Endothelial cell of umbilical vein (primary cell): ENCODE results near the gene CDK4. TPM values are rescaled to one million over a fixed set of nuclear protein-coding genes. Genes with fewer than 3 reads are reported as not detected.
"Not testable (repeated sequence)": the region's sequence is repeated elsewhere in the genome, so short reads cannot be mapped to it uniquely, and the experiment has no call there.

Experiments
- BruUV-seq: library from RNA; stranded (reverse); fragments of 400-500 nt; replicated peaks from 2 replicates; lab custom pipeline; 2021; lab: Mats Ljungman, UMichigan
- CTCF ChIA-PET: fragments of 300-600, 350-600 bp; sonication (Branson Sonifier 250); formaldehyde crosslinking; loops from one replicate; lab custom pipeline; 2021; ENCODE audit warnings: antibody characterized with exemption, inconsistent platforms; lab: Charles Lee
- POLR2A ChIA-PET: fragments of 300-600, 350-600 bp; sonication (Branson Sonifier 250); formaldehyde crosslinking; loops from one replicate; lab custom pipeline; 2021; ENCODE audit warnings: antibody characterized with exemption, inconsistent platforms; lab: Charles Lee
- DNase-seq: peaks from one replicate; pipeline ENCODE4 v3.0.0-alpha.2; 2011; ENCODE audit warnings: low read depth, low spot score
- FAIRE-seq: peaks from 2 replicates; lab custom pipeline; 2011; peaks lifted over from hg19 to GRCh38; lab: Jason Lieb, UNC
- H2AFZ ChIP-seq: 2 replicates; pipeline ENCODE4 v1.6.0; 2012; ENCODE audit warnings: low read depth, low read length, control low read depth, inconsistent platforms
- H3K27ac ChIP-seq: 2 replicates; pipeline ENCODE4 v1.5.1; 2011; ENCODE audit warnings: low read depth, mild to moderate bottlenecking, control low read depth, low read length, moderate library complexity; ENCODE audit not compliant: insufficient read depth
- H3K27me3 ChIP-seq, 2 experiments: 2 replicates each; pipeline versions ENCODE4 v1.6.0 to v1.6.1; 2011; ENCODE audit warnings: low read length in 2 of 2, mixed read lengths in 1 of 2; ENCODE audit not compliant: control insufficient read depth in 2 of 2, insufficient read depth in 2 of 2
- H3K36me3 ChIP-seq, 2 experiments: 2 replicates in 1 of 2; 3 replicates in 1 of 2; pipeline ENCODE4 v1.5.1; 2011; ENCODE audit warnings: low read length in 2 of 2, mild to moderate bottlenecking in 1 of 2, moderate library complexity in 1 of 2; ENCODE audit not compliant: control insufficient read depth in 2 of 2, insufficient read depth in 2 of 2; ENCODE audit errors: extremely low read depth in 1 of 2
- H3K4me1 ChIP-seq: 3 replicates; pipeline ENCODE4 v1.5.1; 2011; ENCODE audit warnings: mild to moderate bottlenecking, low read length; ENCODE audit not compliant: control insufficient read depth, insufficient read depth; ENCODE audit errors: extremely low read depth
- H3K4me2 ChIP-seq: 2 replicates; pipeline ENCODE4 v1.6.1; 2011; ENCODE audit warnings: low read length, control low read depth, mixed read lengths; ENCODE audit not compliant: insufficient read depth
- H3K4me3 ChIP-seq, 3 experiments: fragments of 200-600 bp in 1 of 3; sonication (generic), shearing (Covaris generic) in 1 of 3; replicated peaks in 1 of 3; 2 replicates each; pipeline ENCODE4 v1.5.1; 2011 to 2016; ENCODE audit warnings: control low read depth in 3 of 3, low read length in 3 of 3, mild to moderate bottlenecking in 2 of 3, inconsistent platforms in 1 of 3, low read depth in 1 of 3, moderate library complexity in 1 of 3; ENCODE audit not compliant: insufficient read depth in 1 of 3
- H3K79me2 ChIP-seq: 2 replicates; pipeline ENCODE4 v1.6.0; 2012; ENCODE audit warnings: low read length, inconsistent platforms; ENCODE audit not compliant: control insufficient read depth, insufficient read depth
- H3K9ac ChIP-seq: replicated peaks from 2 replicates; pipeline ENCODE3; 2011; ENCODE audit warnings: low read length, control low read depth; ENCODE audit not compliant: insufficient read depth; ENCODE audit errors: extremely low read depth
- H3K9me1 ChIP-seq: replicated peaks from 3 replicates; pipeline ENCODE4 v1.6.0; 2011; ENCODE audit warnings: mild to moderate bottlenecking, low read length; ENCODE audit not compliant: control insufficient read depth, insufficient read depth; ENCODE audit errors: extremely low read depth
- H3K9me3 ChIP-seq: replicated peaks from 2 replicates; pipeline ENCODE4 v1.5.1; 2012; ENCODE audit warnings: low read length, inconsistent platforms; ENCODE audit not compliant: control insufficient read depth, insufficient read depth
- H4K20me1 ChIP-seq: replicated peaks from 2 replicates; pipeline ENCODE3; 2011; ENCODE audit warnings: mild to moderate bottlenecking, low read length; ENCODE audit not compliant: control insufficient read depth, insufficient read depth; ENCODE audit errors: extremely low read depth
- EZH2 ChIP-seq: IDR thresholded peaks from 2 replicates; pipeline ENCODE4 v1.6.1; 2012; ENCODE audit warnings: borderline replicate concordance, low read depth, mild to moderate bottlenecking, moderate library complexity, low read length, inconsistent platforms; ENCODE audit not compliant: severe bottlenecking
- FOS ChIP-seq: IDR thresholded peaks from 2 replicates; pipeline ENCODE4 v1.6.1; 2011; ENCODE audit warnings: mild to moderate bottlenecking, low read length, moderate library complexity, borderline replicate concordance; ENCODE audit not compliant: insufficient read depth
- GATA2 ChIP-seq: IDR thresholded peaks from 2 replicates; pipeline ENCODE4 v1.7.0; 2011; ENCODE audit warnings: low read depth, mild to moderate bottlenecking, moderate library complexity, mixed read lengths, low read length; ENCODE audit not compliant: insufficient read length, insufficient read depth
- JUN ChIP-seq: IDR thresholded peaks from 2 replicates; pipeline ENCODE4 v1.6.1; 2011; ENCODE audit warnings: borderline replicate concordance, low read depth; ENCODE audit not compliant: insufficient read length, insufficient read depth
- MYC ChIP-seq: IDR thresholded peaks from one replicate; pipeline ENCODE4 v1.6.1; 2011; ENCODE audit warnings: mild to moderate bottlenecking, low read depth, low read length
- POLR2A ChIP-seq: IDR thresholded peaks from 2 replicates; pipeline ENCODE4 v1.6.1; 2012; ENCODE audit warnings: low read depth, mild to moderate bottlenecking, control low read depth, low read length
- POLR2AphosphoS5 ChIP-seq: IDR thresholded peaks from 2 replicates; pipeline ENCODE4 v1.6.1; 2012; ENCODE audit warnings: low read depth, mild to moderate bottlenecking, control low read depth, low read length, moderate library complexity; ENCODE audit not compliant: insufficient read depth
- dilution Hi-C: fragments of 300-500 bp; cut with MboI; formaldehyde crosslinking; loops from one replicate; pipeline ENCODE4 v1.15.0; 2019; ENCODE audit warnings: low sequenced_read_pairs; ENCODE audit not compliant: extremely low pct_ligation_motif_present
- intact Hi-C: fragments of 100-400 bp; cut with micrococcal nuclease; formaldehyde crosslinking; loops from one replicate; pipeline ENCODE4 v1.10.0; 2022
- polyA plus RNA-seq, 4 experiments: library from polyadenylated mRNA; depleted of rRNA in 3 of 4; stranded (reverse) in 3 of 4; unstranded in 1 of 4; fragments of >200 nt; gene quantifications; 2 replicates each; pipeline versions ENCODE4 v1.2.1 to v1.2.3, GENCODE V29; 2011 to 2012; ENCODE audit warnings: missing spikeins in 1 of 4
- total RNA-seq: library from RNA; stranded (reverse); gene quantifications from 2 replicates; pipeline ENCODE4 v1.2.3, GENCODE V29; 2021
- TF ChIP-seq, protein P1 (sequence below), 2 donors: IDR thresholded peaks; 1 replicate in 1 of 2; 2 replicates in 1 of 2; pipeline ENCODE4 v1.5.1; 2011; ENCODE audit warnings: low read length in 2 of 2, mild to moderate bottlenecking in 2 of 2, moderate library complexity in 2 of 2, control low read depth in 1 of 2, inconsistent platforms in 1 of 2, low read depth in 1 of 2; ENCODE audit not compliant: insufficient read depth in 1 of 2; ENCODE audit errors: extremely low read depth in 1 of 2
- TF ChIP-seq, protein P2 (sequence below): IDR thresholded peaks from 2 replicates; pipeline ENCODE4 v1.6.1; 2011; ENCODE audit not compliant: insufficient read depth, insufficient read length

The CDK4 gene
- total and polyA plus RNA-seq, 2 donors (not counting 3 experiments of a cell fraction or from before 2014, with no cell fraction given): 171 to 332 TPM

DNA sequence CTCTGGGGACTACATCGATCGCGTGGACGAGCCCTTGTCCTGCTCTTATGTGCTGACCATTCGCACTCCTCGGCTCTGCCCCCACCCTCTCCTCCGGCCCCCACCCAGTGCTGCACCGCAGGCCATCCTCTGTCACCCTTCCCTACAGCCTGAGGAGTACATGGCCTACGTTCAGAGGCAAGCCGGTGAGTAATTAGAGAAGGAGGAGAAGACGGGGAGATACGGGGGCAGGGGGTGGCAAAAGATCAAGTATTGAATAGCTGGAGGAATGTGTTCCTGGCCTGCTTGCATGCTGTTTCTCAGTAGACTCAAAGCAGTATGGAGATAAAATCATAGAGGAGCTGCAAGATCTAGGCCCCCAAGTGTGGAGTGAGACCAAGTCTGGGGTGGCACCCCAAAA is 36.3 kb downstream of the CDK4 start:
- H3K4me2 ChIP-seq: no peak overlapping the region
- no TSS peak for BruUV-seq
- CTCF ChIA-PET: interaction anchor here (1.3 kb wide), 1 partner anchor 10 kb away, joined by 5 read pairs; no protein-coding TSS in a partner anchor
- H3K4me1 ChIP-seq: no peaks in the 10 kb centered on the region
- intact Hi-C loops (no loop called here), dilution Hi-C loops (no loop called here)
- no peak overlapping the region for H2AFZ ChIP-seq
- no peaks in the 10 kb centered on the region for H4K20me1 ChIP-seq
- H3K79me2 ChIP-seq: no peaks in the 10 kb centered on the region
- H3K9ac ChIP-seq: no peak overlapping the region
- no peak for FAIRE-seq
- no peaks in the 10 kb centered on the region for H3K27me3 ChIP-seq
- no peak overlapping the region for H3K27ac ChIP-seq
- H3K9me1 ChIP-seq: no peaks in the 10 kb centered on the region
- DNase-seq: no peak
- H3K9me3 ChIP-seq: no peaks in the 10 kb centered on the region
- POLR2A ChIA-PET: no interaction called here
- peaks cover 0 to 41% of the 10 kb centered on the region in 2 experiments for H3K36me3 ChIP-seq
- no peak overlapping the region for H3K4me3 ChIP-seq
- TF ChIP-seq MYC (no peak), POLR2A (no peak), GATA2 (no peak), FOS (no peak), JUN (no peak), POLR2AphosphoS5 (no peak), EZH2 (no peak)
- TF ChIP-seq, protein P1, sequence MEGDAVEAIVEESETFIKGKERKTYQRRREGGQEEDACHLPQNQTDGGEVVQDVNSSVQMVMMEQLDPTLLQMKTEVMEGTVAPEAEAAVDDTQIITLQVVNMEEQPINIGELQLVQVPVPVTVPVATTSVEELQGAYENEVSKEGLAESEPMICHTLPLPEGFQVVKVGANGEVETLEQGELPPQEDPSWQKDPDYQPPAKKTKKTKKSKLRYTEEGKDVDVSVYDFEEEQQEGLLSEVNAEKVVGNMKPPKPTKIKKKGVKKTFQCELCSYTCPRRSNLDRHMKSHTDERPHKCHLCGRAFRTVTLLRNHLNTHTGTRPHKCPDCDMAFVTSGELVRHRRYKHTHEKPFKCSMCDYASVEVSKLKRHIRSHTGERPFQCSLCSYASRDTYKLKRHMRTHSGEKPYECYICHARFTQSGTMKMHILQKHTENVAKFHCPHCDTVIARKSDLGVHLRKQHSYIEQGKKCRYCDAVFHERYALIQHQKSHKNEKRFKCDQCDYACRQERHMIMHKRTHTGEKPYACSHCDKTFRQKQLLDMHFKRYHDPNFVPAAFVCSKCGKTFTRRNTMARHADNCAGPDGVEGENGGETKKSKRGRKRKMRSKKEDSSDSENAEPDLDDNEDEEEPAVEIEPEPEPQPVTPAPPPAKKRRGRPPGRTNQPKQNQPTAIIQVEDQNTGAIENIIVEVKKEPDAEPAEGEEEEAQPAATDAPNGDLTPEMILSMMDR (IDR thresholded peaks at IDR 0.05; ENCODE audit: extremely low read depth in 1 of 2, insufficient read depth in 1 of 2, low read depth in 1 of 2, low read length in 2 of 2): no peak
- TF ChIP-seq, protein P2, sequence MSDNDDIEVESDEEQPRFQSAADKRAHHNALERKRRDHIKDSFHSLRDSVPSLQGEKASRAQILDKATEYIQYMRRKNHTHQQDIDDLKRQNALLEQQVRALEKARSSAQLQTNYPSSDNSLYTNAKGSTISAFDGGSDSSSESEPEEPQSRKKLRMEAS: no peak

DNA sequence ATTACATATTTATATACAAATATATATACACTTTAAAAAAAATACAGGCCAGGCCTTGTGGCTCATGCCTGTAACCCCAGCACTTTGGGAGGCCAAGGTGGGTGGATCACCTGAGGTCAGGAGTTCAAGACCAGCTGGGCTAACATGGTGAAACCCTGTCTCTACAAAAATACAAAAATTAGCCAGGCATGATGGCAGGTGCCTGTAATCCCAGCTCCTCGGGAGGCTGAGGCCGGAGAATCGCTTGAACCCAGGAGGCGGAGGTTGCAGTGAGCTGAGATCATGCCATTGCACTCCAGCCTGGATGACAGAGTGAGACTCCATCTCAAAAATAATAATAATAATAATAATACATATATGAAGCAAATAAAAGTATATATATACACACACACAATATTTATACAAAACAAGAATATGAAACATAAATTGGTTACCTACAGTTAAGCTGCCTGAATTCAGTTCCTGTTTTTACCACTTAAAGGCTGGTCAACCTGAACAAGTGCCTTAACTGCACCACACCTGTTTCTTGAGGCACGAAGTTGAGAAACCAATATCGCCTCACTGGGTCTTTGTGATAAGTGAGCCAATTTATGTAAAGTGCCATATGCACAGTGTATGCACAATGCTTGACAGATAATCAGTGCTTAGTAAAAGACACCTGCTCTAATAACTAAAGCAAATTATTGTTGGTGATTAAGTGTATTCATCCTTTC is 36.9 kb downstream of the CDK4 start:
- H3K79me2 ChIP-seq, dilution Hi-C loops, H4K20me1 ChIP-seq, FAIRE-seq, H3K9ac ChIP-seq, H3K4me3 ChIP-seq, H3K9me1 ChIP-seq, DNase-seq, H3K9me3 ChIP-seq, H3K4me2 ChIP-seq, H3K27me3 ChIP-seq, BruUV-seq, H3K4me1 ChIP-seq, H2AFZ ChIP-seq, H3K27ac ChIP-seq, intact Hi-C loops, POLR2A ChIA-PET, CTCF ChIA-PET: not testable (repeated sequence)
- H3K36me3 ChIP-seq: peaks cover 0 to 38% of the 10 kb centered on the region in 2 experiments
